B cell (primary cell): ENCODE measurements around the gene EEF1A2. TPM values are rescaled to one million over a fixed set of nuclear protein-coding genes. Genes with fewer than 3 reads are reported as not detected.

Experiments
- ATAC-seq: fragments of 200-7000 bp; cut with Tn5 transposase; one replicate; pipeline ENCODE4 v1.10.0; 2021; ENCODE audit warnings: low read depth, mild to moderate bottlenecking, moderate number of reproducible peaks, moderate library complexity
- CTCF ChIA-PET: fragments of 350-600 bp; sonication (Branson Sonifier 250); formaldehyde crosslinking; loops from one replicate; lab custom pipeline; 2021; ENCODE audit warnings: antibody characterized with exemption, inconsistent platforms; lab: Charles Lee
- POLR2A ChIA-PET: fragments of 350-600 bp; sonication (Branson Sonifier 250); formaldehyde crosslinking; loops from one replicate; lab custom pipeline; 2021; ENCODE audit warnings: antibody characterized with exemption; lab: Charles Lee
- DNase-seq: peaks from one replicate; pipeline ENCODE4 v3.0.0; 2013
- H2AFZ ChIP-seq: 2 replicates; pipeline ENCODE4 v1.6.1; 2012; ENCODE audit warnings: mild to moderate bottlenecking, low read depth, low read length; ENCODE audit not compliant: insufficient read depth, poor library complexity, severe bottlenecking
- H3K27ac ChIP-seq, 2 donors: 1 replicate in 1 of 2; 2 replicates in 1 of 2; pipeline ENCODE4 v1.5.1; 2012 to 2013; ENCODE audit warnings: low read length in 2 of 2, mild to moderate bottlenecking in 2 of 2, moderate library complexity in 1 of 2
- H3K27me3 ChIP-seq, 4 experiments: fragments of 200-600 bp in 1 of 4; sonication (generic) in 1 of 4; replicated peaks in 1 of 4; 1 replicate in 2 of 4; 2 replicates in 2 of 4; pipeline versions ENCODE4 v1.6.1 to v1.7.0; 2013 to 2016; ENCODE audit warnings: low read length in 3 of 4, mild to moderate bottlenecking in 2 of 4, mixed read lengths in 1 of 4, moderate library complexity in 1 of 4; ENCODE audit not compliant: insufficient read depth in 4 of 4, control insufficient read depth in 3 of 4; ENCODE audit errors: control extremely low read depth in 1 of 4
- H3K36me3 ChIP-seq, 2 experiments: replicated peaks in 1 of 2; 1 replicate in 1 of 2; 2 replicates in 1 of 2; pipeline versions ENCODE4 v1.6.1 to v1.7.1; 2013; ENCODE audit warnings: low read length in 1 of 2; ENCODE audit not compliant: insufficient read depth in 2 of 2, control insufficient read depth in 1 of 2; ENCODE audit errors: control extremely low read depth in 1 of 2, extremely low read depth in 1 of 2
- H3K4me1 ChIP-seq, 2 donors: fragments of 200-600 bp in 1 of 2; sonication (generic) in 1 of 2; 1 replicate in 1 of 2; 2 replicates in 1 of 2; pipeline versions ENCODE4 v1.5.1 to v1.6.1; 2013 to 2017; ENCODE audit warnings: low read length in 2 of 2; ENCODE audit not compliant: control insufficient read depth in 2 of 2, insufficient read depth in 2 of 2
- H3K4me2 ChIP-seq: replicated peaks from 2 replicates; pipeline ENCODE3; 2012; ENCODE audit warnings: mild to moderate bottlenecking, low read depth, low read length; ENCODE audit not compliant: poor library complexity, severe bottlenecking
- H3K4me3 ChIP-seq, 5 experiments: fragments of 200-600 bp in 1 of 5; sonication (generic) in 1 of 5; 1 replicate in 3 of 5; 2 replicates in 2 of 5; pipeline versions ENCODE4 v1.5.1 to v1.7.0; 2011 to 2016; ENCODE audit warnings: low read length in 4 of 5, mild to moderate bottlenecking in 4 of 5, low read depth in 2 of 5, control low read depth in 1 of 5, moderate library complexity in 1 of 5; ENCODE audit not compliant: insufficient read depth in 1 of 5; ENCODE audit errors: control extremely low read depth in 1 of 5, extremely low read depth in 1 of 5
- H3K79me2 ChIP-seq: fragments of 200-600 bp; sonication (generic); one replicate; pipeline ENCODE4 v1.6.0; 2016; ENCODE audit warnings: low read length; ENCODE audit not compliant: control insufficient read depth, insufficient read depth
- H3K9ac ChIP-seq: fragments of 200-600 bp; sonication (generic); 2 replicates; pipeline ENCODE4 v1.6.1; 2017; ENCODE audit warnings: mild to moderate bottlenecking, low read length, moderate library complexity
- H3K9me3 ChIP-seq, 3 donors: one replicate each; pipeline versions ENCODE4 v1.6.1 to v1.7.1; 2013; ENCODE audit warnings: low read length in 2 of 3; ENCODE audit not compliant: control insufficient read depth in 2 of 3, insufficient read depth in 1 of 3; ENCODE audit errors: control extremely low read depth in 1 of 3
- H4K20me1 ChIP-seq: 2 replicates; pipeline ENCODE4 v1.6.0; 2012; ENCODE audit warnings: mild to moderate bottlenecking, low read length; ENCODE audit not compliant: insufficient read depth, control insufficient read depth, poor library complexity, severe bottlenecking
- H3K27ac Mint-ChIP-seq: one replicate; pipeline ENCODE4 v1.8.0; 2021; ENCODE audit warnings: mixed read lengths
- H3K27me3 Mint-ChIP-seq: one replicate; pipeline ENCODE4 v1.8.0; 2021; ENCODE audit warnings: mixed read lengths
- H3K4me1 Mint-ChIP-seq: one replicate; pipeline ENCODE4 v1.8.0; 2021; ENCODE audit warnings: mixed read lengths
- H3K4me3 Mint-ChIP-seq: one replicate; pipeline ENCODE4 v1.8.0; 2021; ENCODE audit warnings: mixed read lengths
- H3K9me3 Mint-ChIP-seq: one replicate; pipeline ENCODE4 v1.8.0; 2022; ENCODE audit warnings: mixed read lengths; ENCODE audit not compliant: insufficient read depth
- CTCF ChIP-seq: fragments of 200-600 bp; IDR thresholded peaks from one replicate; pipeline ENCODE4 v1.8.0; 2022; ENCODE audit warnings: antibody characterized with exemption, mild to moderate bottlenecking
- EZH2 ChIP-seq: IDR thresholded peaks from 2 replicates; pipeline ENCODE4 v1.6.1; 2012; ENCODE audit warnings: borderline replicate concordance, low read depth, mild to moderate bottlenecking, moderate library complexity, low read length; ENCODE audit not compliant: insufficient read depth, poor library complexity, severe bottlenecking
- WGBS: methylation state at CpG from one replicate; pipeline ENCODE4 v1.1.5; 2013; ENCODE audit warnings: missing lambda C conversion rate; ENCODE audit not compliant: insufficient coverage; 5-methylcytosine and 5-hydroxymethylcytosine counted together
- intact Hi-C: fragments of 100-400 bp; cut with micrococcal nuclease; formaldehyde crosslinking; loops from one replicate; pipeline ENCODE4 v1.10.0; 2022
- polyA plus RNA-seq: library from polyadenylated mRNA; depleted of rRNA; stranded (reverse); fragments of >200 nt; gene quantifications from 2 replicates; pipeline ENCODE4 v1.2.3, GENCODE V29; 2012
- total RNA-seq, 2 donors: library from RNA; stranded (reverse); fragments of 120-200 nt in 1 of 2; gene quantifications; 1 replicate in 1 of 2; 2 replicates in 1 of 2; pipeline versions ENCODE4 v1.2.3 to v1.2.4, GENCODE V29; 2013 to 2022

The EEF1A2 gene
- total and polyA plus RNA-seq, 2 donors (not counting 1 experiment from before 2014, with no cell fraction given), result 2.2 to 2.9 TPM

GRCh38 chr20:63505723-63506122 is 6.8 kb upstream of the EEF1A2 start:
- no peak for ATAC-seq

GRCh38 chr20:63505281-63505680 is 6.4 kb upstream of the EEF1A2 start:
- intact Hi-C loops, result no loop called here
- no peak overlapping the region for H3K4me3 ChIP-seq

More at GRCh38 chr20:63505723-63506122, 6.8 kb upstream of the EEF1A2 start:
- Histone ChIP-seq H3K4me2 (no peak overlapping the region), H3K4me3 (no peak overlapping the region), H3K27me3 (peaks cover 0 to 24% (median 0%) of the 10 kb centered on the region in 4 experiments), H3K36me3 (no peaks in the 10 kb centered on the region), H3K27ac (no peak overlapping the region), H2AFZ (no peak overlapping the region), H3K4me1 (no peaks in the 10 kb centered on the region), H4K20me1 (no peaks in the 10 kb centered on the region), H3K9ac (no peak overlapping the region), H3K9me3 (peaks cover 0 to 28% (median 0%) of the 10 kb centered on the region in 3 donors), H3K79me2 (no peaks in the 10 kb centered on the region)
- peaks cover 2% of the 10 kb centered on the region for H3K9me3 Mint-ChIP-seq
- no peak for DNase-seq
- POLR2A ChIA-PET, result no interaction called here
- H3K4me3 Mint-ChIP-seq, result no peak overlapping the region
- no peak overlapping the region for H3K27ac Mint-ChIP-seq
- 75% methylated on average over 7 of the region's 12 CpGs for WGBS
- intact Hi-C loops, result no loop called here
- peaks cover 40% of the 10 kb centered on the region for H3K27me3 Mint-ChIP-seq
- H3K4me1 Mint-ChIP-seq, result no peaks in the 10 kb centered on the region
- TF ChIP-seq EZH2 (no peak), CTCF (no peak)
- CTCF ChIA-PET, result interaction anchor here (1.0 to 1.5 kb wide), 2 partner anchors 9 to 15 kb away, joined by 3 to 7 read pairs; partner anchors contain the start of gene PPDPF

More at GRCh38 chr20:63505281-63505680, 6.4 kb upstream of the EEF1A2 start:
- peaks cover 0 to 29% (median 0%) of the 10 kb centered on the region in 3 donors for H3K9me3 ChIP-seq
- H3K4me1 ChIP-seq, result no peaks in the 10 kb centered on the region
- peaks cover 0 to 24% (median 0%) of the 10 kb centered on the region in 4 experiments for H3K27me3 ChIP-seq
- DNase-seq (no peak), ATAC-seq (no peak)
- Mint-ChIP-seq H3K27ac (no peak overlapping the region), H3K4me1 (no peaks in the 10 kb centered on the region), H3K4me3 (no peak overlapping the region), H3K9me3 (peaks cover 2% of the 10 kb centered on the region), H3K27me3 (peaks cover 35% of the 10 kb centered on the region)
- no peaks in the 10 kb centered on the region for H3K79me2 ChIP-seq
- no peak overlapping the region for H3K9ac ChIP-seq
- 86% methylated on average over 7 of the region's 8 CpGs for WGBS
- H4K20me1 ChIP-seq, result no peaks in the 10 kb centered on the region
- H3K27ac ChIP-seq, result no peak overlapping the region
- TF ChIP-seq EZH2 (no peak), CTCF (no peak)
- H3K4me2 ChIP-seq, result no peak overlapping the region
- no peak overlapping the region for H2AFZ ChIP-seq
- ChIA-PET CTCF (interaction anchor here (1.0 to 1.5 kb wide), 3 partner anchors 8 to 16 kb away, joined by 3 to 7 read pairs (median 3); partner anchors contain the start of gene PPDPF), POLR2A (no interaction called here)
- H3K36me3 ChIP-seq, result no peaks in the 10 kb centered on the region
